H4 (cell line): ENCODE data around the gene EXOSC7. TPM values are rescaled to one million over a fixed set of nuclear protein-coding genes. Genes with fewer than 3 reads are reported as not detected.
A peak's percentile ranks its signal among the peaks of the same experiment; 100 is the strongest.
"Not testable (repeated sequence)": the region's sequence is repeated elsewhere in the genome, so short reads cannot be mapped to it uniquely, and the experiment has no call there.

ENCODE experiments used
- DNase-seq: peaks from one replicate; pipeline ENCODE4 v3.0.0-alpha.2; 2015; ENCODE audit warnings: low spot score
- total RNA-seq: library from RNA; depleted of rRNA; stranded (reverse); fragments of >200 nt; shearing (Covaris generic); gene quantifications from 2 replicates; pipeline ENCODE4 v1.2.3, GENCODE V29; 2014

EXOSC7 gene
- total RNA-seq, 1 experiment from 2014 or later: 49.9 TPM

DNA sequence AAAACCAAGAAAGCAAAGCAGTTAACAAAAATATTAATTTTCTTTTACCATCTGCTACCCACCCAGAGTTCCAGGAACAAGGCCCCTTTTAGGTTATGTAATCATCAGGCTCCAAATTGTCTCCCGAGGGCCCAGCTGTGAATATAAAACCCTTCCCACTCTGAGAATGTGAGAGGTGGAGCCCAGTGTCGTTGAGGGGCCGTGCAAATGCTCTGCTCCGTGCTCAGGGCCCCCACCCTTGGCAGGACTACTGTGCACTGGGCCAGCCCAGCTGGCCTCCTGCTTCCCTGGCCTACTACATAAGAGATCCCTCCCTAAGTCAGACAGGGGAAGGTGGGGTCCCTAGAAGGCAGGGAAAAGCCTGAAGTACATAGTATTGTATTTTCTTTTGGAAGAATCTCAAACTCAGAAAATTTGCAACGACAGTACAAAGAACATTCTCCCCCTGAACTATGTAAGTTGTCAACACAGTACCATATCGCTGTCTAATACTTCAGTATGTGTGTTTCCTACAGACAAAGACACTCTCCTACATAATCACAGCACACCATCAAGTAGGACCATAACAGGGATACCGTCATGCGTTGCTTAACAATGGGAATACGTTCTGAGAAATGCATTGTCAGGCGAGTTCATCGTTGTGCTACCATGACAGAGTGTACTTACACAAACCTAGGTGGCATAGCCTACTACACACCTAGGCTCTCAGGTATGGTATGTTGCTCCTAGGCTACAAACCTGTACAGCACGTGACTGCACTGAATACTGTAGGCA is 45.7 kb downstream of the EXOSC7 start:
- no peak for DNase-seq

DNA sequence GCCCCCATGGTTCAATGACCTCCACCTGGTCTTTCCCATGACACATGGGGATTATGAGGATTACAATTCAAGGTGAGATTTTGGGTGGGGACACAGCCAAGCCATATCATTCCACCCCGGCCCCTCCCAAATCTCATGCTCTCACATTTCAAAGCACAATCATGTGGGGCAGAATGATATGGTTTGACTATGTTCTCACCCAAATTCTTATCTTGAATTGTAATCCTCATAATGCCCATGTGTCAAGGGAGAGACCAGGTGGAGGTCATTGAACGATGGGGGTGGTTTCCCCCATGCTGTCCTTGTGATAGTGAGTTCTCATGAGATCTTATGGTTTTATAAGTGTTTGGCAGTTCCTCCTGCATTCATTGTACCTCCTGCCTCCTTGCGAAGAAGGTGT is 47.6 kb downstream of the EXOSC7 start:
- DNase-seq: no peak

- no peak for DNase-seq
Measured at GRCh38 chr3:45024542-45025255, 48.7 kb downstream of the EXOSC7 start.

- peak; percentile 64 for DNase-seq
Measured at GRCh38 chr3:45026038-45026437, 50.0 kb downstream of the EXOSC7 start, which contains the start of gene CLEC3B. Gene CLEC3B (plus strand): TSS chr3:45026303. CDS start chr3:45026363, 60 bp downstream.

- no peak for DNase-seq
Measured at GRCh38 chr3:45026957-45027356, 50.9 kb downstream of the EXOSC7 start.

- DNase-seq: no peak
Measured at GRCh38 chr3:45027441-45027840, 51.4 kb downstream of the EXOSC7 start.

DNA sequence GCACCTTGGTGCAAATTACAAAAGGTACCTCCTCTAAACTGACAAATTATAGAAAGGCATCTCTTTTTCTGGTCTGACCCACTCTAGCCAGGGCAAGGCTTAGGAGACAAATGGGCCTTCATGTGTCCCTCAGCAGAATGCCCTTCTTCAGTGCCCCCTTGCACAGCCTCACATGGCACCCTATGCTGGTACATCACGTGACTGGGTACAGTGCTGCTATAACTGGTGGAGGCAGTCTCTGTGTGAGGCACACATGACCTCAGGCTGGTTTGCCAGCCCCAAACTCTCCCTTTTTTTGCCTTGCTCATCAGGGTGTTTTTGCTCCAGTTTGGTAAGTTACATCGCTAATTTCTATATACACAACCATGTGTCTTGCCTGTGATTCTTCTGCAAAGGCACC is 53.2 kb downstream of the EXOSC7 start:
- DNase-seq: no peak

GRCh38 chr3:45029661-45030060 is 53.6 kb downstream of the EXOSC7 start:
- DNase-seq: no peak

- no peak for DNase-seq
Measured at GRCh38 chr3:45031531-45031930, 55.5 kb downstream of the EXOSC7 start.

GRCh38 chr3:45032113-45032512 is 56.1 kb downstream of the EXOSC7 start:
- DNase-seq: no peak

GRCh38 chr3:45033791-45034190 is 57.7 kb downstream of the EXOSC7 start:
- no peak for DNase-seq

DNA sequence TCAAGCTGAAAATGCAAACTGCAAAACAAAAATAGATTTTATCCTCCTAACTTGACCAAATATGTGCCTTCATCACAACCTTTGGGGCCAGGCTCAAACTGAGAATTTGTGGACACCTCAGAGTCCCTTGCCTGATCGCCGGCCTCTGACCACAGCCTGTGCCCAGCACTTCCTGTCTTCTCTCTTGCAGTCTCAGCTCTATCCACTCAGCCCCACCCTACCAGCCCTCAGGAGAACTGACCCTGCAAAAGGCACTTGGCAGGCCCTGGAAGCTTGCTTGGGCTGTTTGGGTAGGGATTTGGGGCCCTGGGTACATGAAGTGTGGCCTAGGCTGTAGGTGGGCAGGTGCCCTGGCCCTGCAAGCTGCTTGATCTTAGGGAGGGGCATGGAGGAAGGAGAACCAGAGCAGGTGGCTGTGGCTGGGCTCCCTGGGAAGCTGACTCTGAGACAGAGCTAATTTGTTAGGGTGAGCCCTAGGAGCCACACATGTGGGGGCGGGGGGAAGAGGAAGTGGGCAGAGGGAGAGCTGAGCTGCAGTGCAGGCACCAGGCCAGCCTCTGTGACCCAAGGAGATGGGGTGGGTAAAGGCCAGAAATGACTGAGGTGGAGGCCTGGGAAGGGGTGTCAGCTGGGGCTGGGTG is 58.7 kb downstream of the EXOSC7 start:
- no peak for DNase-seq

- no peak for DNase-seq
Measured at GRCh38 chr3:45035441-45036301, 59.6 kb downstream of the EXOSC7 start.

DNA sequence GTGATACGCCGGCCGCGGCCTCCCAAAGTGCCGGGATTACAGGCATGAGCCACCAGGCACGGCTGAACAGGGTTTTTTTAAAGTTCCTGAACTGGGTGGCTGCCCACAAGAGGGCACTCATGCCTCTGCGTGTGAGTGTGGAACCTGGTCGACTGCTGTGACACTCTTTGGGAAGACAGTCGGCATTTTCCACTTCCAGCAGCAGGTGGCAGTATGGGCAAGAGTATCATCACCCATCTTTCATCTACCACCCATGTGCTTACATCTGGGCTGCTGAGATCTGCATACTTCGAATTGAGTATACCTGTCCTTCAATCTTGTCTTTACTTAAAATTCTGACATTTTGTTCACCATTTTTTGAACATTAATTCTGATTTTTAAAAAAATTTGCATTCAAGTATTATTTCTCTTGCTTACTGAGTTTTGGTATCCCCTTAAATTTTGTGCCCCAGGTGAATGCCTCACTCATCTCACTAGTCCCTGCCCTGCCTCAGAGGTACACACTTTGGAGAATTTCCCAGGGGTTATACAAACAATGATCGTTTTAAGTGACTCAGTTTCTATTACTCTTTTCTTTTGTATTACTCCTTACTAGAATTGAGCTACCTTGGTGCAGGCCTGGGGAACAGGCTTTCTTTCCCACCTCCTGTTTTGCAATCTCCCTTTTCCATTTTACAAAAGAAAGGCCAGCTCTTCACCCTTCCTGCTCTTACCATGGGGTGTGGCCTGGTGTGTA is 61.8 kb downstream of the EXOSC7 start:
- DNase-seq: peak; percentile 90

DNA sequence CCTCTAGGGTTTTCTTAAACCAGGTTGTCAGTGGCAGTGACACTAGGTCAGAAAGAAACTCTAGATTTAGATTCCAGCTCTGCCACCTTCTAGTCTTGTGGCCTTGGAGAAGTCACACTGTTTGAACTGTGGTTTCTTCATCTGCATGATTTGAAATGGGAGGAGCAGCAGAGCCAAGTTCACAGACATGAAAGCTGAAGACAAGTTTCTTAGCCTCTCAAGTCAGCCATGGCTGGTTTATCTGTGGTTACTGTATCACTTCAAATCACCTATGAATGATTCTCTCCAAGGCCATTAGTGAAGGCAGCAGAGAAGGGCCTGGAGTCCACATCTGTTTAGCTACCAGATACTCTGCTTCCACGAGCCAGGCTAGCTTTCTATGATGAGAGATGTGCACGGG is 65.6 kb downstream of the EXOSC7 start:
- DNase-seq: no peak

- no peak for DNase-seq
Measured at GRCh38 chr3:45042162-45042561, 66.1 kb downstream of the EXOSC7 start.

DNA sequence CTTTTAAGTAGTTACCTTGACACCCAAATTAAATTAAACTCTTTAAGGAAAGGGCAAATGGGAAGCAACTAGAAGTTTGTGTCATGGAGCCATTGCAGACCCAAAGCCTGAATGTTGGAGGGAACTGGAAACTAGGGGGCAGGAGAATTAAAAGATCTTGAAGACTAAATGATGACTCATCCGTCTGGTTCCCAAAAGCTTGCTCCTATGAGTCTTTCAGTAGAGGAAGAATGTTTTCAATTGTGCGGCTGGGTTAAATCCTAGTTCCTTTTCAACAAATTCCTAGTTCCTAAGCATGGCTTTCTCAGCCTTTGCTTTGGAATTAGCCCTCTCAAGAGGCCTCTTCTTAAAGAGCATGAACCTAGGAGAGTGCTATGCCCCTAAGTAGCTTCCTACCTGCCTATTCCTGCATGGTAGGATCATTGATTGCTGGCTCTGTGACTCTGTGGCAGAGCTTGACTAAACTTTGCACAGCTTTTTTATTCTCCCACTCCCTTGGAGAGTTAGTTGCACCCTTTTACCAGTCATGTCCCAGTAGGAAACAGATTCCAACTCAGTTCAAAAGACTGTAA is 67.8 kb downstream of the EXOSC7 start:
- DNase-seq: peak; percentile 73

GRCh38 chr3:45048244-45048643 is 72.2 kb downstream of the EXOSC7 start:
- DNase-seq: no peak

DNA sequence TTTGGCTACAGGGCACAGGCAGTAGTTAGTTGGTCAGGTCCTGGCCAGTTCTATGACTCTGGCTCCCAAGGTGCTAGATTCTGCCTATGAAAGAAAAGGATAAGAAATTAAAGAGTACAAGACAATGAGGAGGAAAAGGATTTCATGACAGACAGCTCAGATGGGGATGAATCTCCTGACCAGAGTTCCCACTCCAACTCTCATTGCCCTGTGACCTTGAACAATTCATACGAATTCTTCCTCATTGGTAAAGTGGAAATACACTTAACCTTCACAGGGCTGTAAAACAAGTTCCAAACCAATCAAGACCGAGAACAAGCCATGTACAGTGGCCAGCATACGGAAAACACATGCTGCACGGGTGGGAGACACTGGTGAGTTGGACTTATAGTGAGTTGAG is 73.8 kb downstream of the EXOSC7 start:
- no peak for DNase-seq

GRCh38 chr3:45051685-45052084 is 75.6 kb downstream of the EXOSC7 start:
- DNase-seq: no peak

DNA sequence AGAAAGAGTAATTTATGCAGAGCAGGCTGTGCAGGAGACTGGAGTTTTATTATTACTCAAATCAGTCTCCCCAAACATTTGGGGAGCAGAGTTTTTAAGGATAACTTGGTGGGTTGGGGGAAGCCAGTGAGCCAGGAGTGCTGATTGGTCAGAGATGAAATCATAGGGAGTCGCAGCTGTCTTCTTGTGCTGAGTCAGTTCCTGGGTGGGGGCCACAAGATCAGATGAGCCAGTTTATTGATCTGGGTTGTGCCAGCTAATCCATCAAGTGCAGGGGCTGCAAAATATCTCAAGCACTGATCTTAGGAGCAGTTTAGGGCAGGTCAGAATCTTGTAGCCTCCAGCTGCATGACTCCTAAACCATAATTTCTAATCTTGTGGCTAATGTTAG is 77.8 kb downstream of the EXOSC7 start:
- DNase-seq: not testable (repeated sequence)
